ENCODE measurements around the gene HMGN5. TPM values are rescaled to one million over a fixed set of nuclear protein-coding genes. Genes with fewer than 3 reads are reported as not detected.

The HMGN5 gene, protein sequence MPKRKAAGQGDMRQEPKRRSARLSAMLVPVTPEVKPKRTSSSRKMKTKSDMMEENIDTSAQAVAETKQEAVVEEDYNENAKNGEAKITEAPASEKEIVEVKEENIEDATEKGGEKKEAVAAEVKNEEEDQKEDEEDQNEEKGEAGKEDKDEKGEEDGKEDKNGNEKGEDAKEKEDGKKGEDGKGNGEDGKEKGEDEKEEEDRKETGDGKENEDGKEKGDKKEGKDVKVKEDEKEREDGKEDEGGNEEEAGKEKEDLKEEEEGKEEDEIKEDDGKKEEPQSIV
- 10 to 100 TPM in 3 of 12 donors, 1 to 10 TPM in 8, not detected in 1; 4.1 to 33.3 (median 6.6) TPM for polyA plus RNA-seq (ENCODE audit: insufficient read length in 12 of 12)
- long read RNA-seq, donor 1, transcript HMGN5-203 (6 exons, 578 nt): major isoform, 25 of 227 reads
- long read RNA-seq, donor 1, partial matches to known transcripts: 41 of 227 reads
- long read RNA-seq, donor 1, other reads (novel, unspliced or antisense): 159 of 227 reads
- long read RNA-seq, donor 2, partial matches to known transcripts: 0 of 4 reads
- long read RNA-seq, donor 2, other reads (novel, unspliced or antisense): 0 of 4 reads
- long read RNA-seq, donor 3, partial matches to known transcripts: 0 of 3 reads
- long read RNA-seq, donor 3, other reads (novel, unspliced or antisense): 0 of 3 reads
- long read RNA-seq, donor 4, partial matches to known transcripts: 0 of 2 reads
- long read RNA-seq, donor 4, other reads (novel, unspliced or antisense): 0 of 2 reads
- long read RNA-seq, donor 5, partial matches to known transcripts: 279 of 283 reads
- long read RNA-seq, donor 5, other reads (novel, unspliced or antisense): 0 of 283 reads
- long read RNA-seq, donor 6, partial matches to known transcripts: 0 of 4 reads
- long read RNA-seq, donor 6, other reads (novel, unspliced or antisense): 0 of 4 reads
- long read RNA-seq, donor 7, transcript HMGN5-203 (6 exons, 578 nt): major isoform, 6 of 7 reads
- long read RNA-seq, donor 7, partial matches to known transcripts: 0 of 7 reads
- long read RNA-seq, donor 7, other reads (novel, unspliced or antisense): 0 of 7 reads
- long read RNA-seq, donor 8, transcript HMGN5-203 (6 exons, 578 nt): major isoform, 5 of 6 reads
- long read RNA-seq, donor 8, partial matches to known transcripts: 0 of 6 reads
- long read RNA-seq, donor 8, other reads (novel, unspliced or antisense): 0 of 6 reads
- long read RNA-seq, donor 9, partial matches to known transcripts: 81 of 84 reads
- long read RNA-seq, donor 9, other reads (novel, unspliced or antisense): 0 of 84 reads
- long read RNA-seq, donor 10, transcript HMGN5-203 (6 exons, 578 nt): major isoform, 5 of 5 reads
- long read RNA-seq, donor 10, partial matches to known transcripts: 0 of 5 reads
- long read RNA-seq, donor 10, other reads (novel, unspliced or antisense): 0 of 5 reads
- long read RNA-seq, donor 11, transcript HMGN5-203 (6 exons, 578 nt): major isoform, 5 of 6 reads
- long read RNA-seq, donor 11, partial matches to known transcripts: 0 of 6 reads
- long read RNA-seq, donor 11, other reads (novel, unspliced or antisense): 0 of 6 reads

DNA sequence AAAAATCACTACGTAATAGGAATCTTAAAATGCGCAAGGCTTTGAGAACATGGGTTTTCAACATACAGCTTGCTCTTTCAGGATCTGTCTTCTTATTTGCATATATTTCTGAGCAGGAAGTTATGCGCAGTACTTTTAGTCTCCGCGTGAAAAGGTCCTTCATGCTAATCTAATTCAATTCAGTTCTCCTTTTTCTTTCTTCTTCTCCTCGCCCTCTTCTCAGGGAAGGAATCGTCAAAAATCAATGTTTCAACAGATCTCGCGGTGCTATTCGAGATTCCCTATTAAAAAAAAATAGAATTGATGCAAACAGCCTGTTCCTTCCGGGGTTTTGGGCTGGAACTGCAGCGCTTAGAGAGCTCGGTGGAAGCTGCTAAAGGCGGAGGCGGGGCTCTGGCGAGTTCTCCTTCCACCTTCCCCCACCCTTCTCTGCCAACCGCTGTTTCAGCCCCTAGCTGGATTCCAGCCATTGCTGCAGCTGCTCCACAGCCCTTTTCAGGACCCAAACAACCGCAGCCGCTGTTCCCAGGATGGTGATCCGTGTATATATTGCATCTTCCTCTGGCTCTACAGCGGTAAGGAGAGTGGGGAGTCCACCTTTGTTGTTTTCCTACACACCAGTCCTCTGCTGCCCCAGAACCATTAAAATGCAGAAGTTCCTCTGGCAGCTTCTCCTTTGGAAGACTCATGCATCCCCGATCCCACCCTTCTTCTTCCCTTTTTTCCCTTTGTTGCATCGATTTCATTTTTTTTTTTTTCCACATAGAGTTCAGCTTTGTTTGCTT, at the start of gene HMGN5, which contains the start of gene SH3BGRL:
Gene HMGN5 (minus strand): TSS at position 243 of the 785 bp plus-strand sequence. CDS start 80,364 bp downstream, outside the sequence.
Gene SH3BGRL (plus strand): TSS at position 432 of the 785 bp plus-strand sequence. CDS start 99 bp downstream, at position 531.
- DNase-seq: peak; percentile 87

DNA sequence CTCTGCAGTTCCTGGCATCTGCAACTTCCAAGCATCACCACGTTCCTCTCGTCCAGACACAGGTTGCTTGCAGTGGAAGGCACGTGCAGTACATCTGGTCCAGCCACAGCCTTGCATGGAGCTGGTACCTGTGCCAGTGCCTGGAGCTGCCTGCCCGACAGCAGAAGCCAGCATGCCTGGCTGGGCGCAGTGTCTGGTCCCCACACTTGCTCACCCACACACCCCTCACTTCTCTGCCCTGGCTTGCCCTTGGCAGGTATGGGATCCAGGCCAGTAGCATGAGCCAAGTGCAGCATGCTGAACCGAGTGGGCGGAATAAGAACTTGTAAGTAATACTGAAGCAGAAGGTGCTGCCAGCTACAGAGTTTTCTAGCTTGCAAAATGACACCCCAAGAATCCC, 40.0 kb upstream of the HMGN5 start:
- DNase-seq: no peak

DNA sequence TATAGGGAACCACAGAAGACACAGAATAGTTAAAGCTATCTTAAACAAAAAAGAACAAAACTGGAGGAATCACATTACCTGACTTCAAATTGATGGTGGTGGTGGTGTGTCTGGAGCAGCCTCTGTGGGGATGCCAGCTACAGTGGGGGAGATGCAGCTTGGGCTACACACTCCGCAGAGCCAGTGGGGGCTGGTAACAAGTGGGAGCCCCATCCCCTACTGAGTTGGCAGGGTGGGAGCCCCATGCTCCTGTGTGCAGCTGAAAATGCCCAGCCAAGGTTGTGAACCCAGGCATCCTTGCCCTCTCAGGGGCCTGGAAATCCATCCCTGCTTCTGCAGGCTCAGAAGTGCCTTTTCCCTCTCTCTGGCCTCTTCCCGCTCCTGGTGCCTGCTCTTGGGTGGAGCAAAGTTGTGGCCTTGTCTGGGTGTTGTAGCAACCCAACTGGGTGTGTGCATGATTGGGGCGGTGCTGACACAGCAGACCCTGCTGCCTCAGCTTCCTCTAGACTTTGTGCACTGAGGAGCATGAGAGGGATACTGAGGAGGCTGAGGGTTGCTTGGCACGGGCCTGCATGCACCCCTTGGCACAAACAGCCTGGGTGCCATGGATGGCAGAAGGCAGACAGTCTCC, 39.1 kb upstream of the HMGN5 start:
- DNase-seq: no peak

DNA sequence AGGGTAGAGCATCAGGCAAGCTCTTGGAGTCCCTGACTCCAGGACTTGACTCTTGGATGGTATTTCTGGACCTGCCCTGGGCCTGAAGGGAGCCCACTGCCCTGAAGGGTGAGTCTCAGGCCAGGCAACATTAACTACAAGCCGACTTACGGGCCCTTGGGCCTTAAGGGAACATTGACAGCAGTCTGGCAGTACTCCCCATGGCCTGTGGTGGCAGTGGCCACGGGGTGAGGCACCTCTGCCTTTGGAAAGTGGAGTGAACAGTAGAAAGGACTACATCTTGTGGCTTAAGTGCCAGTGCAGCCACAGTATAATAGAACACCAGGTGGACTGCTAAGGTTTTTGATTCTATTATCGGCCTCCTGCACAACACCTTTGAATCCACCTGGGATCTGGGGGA, 36.5 kb upstream of the HMGN5 start:
- no peak for DNase-seq

DNA sequence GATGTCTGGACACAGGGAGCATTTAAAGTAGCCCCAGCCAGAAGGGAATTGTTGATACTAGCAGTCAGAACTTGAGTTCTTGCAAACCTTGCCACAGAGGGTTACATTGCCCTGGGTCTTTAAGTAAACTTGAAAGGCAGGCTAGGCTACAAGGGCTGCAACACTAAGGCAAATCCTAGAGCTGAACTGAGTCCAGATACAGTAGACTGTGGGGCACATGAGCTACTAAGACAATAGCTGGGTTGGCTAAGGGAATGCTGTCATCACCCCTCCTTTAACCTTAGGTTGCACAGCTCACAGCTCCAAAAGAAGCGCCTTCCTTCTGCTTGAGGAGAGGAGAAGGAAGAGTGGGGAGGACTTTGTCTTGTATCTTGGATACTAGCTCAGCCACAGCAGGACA, 35.8 kb upstream of the HMGN5 start:
- DNase-seq: no peak

DNA sequence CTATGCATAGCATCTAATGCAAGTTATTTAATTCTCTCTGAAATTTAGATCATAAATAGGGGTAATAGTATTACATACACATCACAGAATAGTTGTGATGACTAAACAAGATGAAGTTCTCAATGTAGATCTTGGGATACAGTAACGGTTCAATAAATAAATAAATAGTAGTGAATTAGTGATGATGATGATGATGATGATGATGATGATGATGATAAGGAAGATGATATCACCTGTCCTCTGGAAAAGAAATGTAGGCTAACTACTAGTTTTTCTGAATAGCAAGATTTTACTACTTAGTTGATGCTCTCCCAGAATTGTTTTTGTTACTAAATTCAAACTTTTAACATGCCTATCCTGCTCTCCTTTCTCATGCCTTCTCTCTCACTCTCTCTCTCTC, 30.5 kb upstream of the HMGN5 start:
- DNase-seq: no peak

DNA sequence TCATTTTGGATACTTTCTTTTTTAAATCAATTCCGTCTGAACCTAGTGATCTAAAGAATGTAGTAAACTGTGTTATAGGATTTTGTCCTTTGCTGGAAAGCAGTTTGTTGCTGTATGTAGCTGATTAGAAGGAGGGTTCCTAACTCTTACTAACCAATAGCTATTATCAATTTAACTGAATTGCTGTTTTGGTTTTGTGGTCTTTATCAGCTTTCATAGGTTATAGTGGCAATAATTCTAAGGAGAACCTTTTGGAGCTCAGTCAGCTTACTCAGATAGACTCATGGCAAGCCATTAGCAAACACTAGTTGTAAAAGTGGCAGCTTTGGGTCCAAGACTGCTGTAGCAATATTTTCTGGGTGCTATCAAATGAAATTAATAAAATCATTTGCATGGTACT, 29.8 kb upstream of the HMGN5 start:
- no peak for DNase-seq

DNA sequence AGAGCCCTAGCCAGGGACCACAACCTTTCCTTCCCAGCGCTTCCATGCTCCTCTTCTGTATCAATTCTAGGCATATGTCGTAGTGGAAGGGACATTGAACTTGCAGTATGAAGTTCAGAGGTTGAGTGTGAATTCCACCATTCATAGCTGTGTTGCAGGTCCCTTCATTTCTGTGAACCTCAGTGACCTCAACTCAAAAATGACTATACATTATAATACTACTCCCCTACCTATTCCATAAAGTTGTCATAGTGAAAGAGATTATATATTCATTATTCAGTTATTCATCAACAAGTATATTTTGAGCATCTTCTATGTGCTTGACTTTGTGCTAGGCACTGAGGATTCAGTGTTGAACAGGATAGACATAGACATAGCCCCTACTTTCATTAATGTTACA, 28.2 kb upstream of the HMGN5 start:
- DNase-seq: no peak

DNA sequence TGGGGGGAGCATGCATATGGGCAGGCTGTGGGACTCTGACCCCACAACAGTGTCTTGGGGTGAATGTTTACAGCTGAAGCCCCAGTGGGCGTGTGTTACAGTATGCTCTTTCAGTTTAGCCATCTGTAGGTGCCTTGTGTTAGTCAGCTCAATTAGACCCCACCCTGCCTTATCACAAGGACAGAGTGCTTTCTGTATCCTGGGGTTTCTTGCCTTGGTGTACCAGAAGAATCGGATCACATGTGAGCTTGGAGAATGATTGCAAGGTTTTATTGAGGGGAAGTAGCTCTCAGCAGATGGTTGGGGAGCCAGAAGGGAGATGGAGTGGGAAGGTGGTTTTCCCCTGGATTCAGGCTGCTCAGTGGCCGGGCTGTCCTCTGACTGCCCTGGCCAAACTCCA, 27.5 kb upstream of the HMGN5 start:
- DNase-seq: no peak

DNA sequence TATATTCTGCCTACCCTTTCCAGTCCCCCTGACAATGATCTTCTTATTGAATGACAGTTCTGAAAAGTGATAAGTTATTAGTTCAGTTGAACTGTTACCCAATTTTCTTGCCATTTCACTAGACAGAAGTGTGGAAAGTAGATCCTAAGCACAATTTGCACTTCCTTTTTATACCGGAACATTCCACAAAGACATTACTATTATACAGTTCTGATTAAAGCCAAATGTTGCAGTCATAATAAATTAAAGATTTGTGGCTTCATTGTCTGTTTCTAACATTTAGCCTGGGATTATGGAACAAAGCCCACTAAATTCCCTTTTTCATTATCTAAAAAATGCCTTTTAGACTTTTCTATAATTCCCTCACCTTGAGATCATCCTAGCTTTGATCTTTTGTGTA, 14.0 kb upstream of the HMGN5 start:
- DNase-seq: no peak

DNA sequence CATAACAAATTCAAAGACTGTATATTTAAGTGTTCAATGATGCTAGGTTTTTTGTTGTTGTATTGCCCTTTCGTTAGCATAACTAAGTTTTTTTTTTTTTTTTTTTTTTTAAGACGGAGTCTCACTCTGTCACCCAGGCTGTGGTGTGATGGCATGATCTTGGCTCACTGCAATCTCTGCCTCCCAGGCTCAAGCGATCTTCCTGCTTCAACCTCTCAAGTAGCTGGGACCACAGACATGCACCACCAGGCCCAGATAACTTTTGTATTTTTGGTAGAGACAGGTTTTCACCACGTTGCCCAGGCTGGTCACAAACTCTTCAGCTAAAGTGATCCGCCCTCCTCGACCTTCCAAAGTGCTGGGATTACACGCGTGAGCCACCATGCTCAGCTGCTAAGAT, 7.2 kb upstream of the HMGN5 start:
- no peak for DNase-seq

DNA sequence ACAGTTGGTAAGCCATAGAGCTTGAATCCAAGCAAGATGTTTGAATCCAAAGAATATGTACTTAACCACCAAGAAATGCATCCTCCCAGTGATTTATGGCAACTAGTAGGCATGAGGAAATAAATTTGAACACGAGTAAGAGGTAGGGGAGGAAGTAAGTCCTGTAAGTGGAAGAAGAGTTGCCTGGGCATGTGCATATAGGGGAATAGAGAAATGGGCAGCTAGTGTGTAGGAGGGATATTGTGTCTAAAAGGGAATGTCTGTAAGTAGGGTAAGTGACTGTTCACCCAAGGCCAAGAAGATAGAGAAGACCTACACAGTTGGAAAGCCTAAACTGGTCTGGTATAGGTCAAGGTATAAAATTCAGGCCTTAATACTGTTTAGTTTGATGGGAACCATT, 4.8 kb upstream of the HMGN5 start:
- no peak for DNase-seq

DNA sequence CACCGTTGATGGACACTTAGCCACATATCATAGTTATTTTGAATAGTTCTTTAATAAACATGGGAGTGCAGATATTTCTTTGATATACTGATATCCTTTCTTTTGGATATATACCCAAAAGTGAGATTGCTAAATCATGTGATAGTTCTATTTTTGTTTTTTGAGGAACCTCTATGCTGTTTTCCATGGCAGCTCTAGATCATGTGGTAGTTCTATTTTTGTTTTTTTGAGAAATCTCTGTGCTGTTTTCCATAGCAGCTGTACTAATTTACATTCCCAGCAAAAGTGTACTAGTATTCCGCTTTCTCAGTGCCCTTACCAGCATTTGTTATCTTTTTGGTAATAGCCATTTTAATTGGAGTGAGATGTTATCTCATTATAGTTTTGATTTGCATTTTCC, 3.8 kb upstream of the HMGN5 start:
- DNase-seq: no peak

DNA sequence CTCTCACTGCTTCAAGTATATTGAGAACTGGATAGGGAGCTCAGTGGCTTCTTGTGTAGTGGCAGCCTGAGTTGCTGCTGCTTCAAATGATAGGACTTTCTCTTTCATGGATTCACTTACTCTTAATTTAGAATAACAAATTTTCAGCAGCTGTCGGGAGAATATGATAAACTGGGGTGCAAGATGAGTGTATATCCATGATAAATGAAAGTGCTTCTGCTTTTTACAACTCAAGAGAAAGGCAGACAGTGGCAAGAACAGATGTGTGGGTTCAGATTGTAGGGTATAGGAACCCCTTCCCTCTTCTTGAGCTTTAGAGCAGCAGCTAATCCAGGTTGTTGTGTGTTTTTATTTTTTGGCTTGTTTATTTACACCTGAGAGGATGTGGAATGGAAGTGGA, 1.2 kb upstream of the HMGN5 start:
- DNase-seq: peak; percentile 4

DNA sequence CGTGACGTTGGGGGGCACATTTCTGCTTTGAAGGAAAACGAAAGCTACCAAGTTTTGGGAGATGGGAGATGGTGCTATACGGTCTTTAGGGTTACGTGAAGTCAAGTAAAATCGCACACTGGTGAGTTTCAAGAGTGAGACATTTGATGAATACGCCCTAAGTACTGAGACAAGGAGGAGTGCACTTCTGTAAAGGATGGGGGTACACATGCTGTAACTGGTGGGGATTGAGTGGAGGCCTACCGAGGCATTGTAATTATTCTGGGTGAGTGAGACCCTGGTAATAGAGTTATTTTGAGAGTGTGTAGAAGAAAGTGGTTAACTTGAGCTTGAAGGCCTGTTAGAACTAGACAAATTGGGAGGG, 725 bp upstream of the HMGN5 start:
- DNase-seq: no peak

DNA sequence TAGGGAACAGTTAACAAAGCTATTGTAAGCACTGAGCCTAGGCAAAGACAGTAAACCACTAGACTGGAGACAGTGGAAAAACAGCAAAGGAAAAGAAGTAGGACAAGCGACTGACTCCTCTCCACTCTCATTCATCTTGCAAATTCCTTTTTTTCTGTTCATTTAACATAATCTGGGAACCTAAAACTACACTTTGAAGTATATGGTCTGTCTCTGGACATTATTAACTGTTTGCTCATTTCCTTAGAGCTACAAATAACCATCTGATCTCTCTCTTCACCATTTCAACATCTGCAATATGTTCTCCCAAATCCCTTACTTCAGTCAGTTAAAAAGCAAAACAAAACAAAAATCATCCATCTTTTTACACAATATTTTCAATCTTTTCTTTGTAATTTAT, 642 bp downstream of the HMGN5 start:
- DNase-seq: peak; percentile 8

DNA sequence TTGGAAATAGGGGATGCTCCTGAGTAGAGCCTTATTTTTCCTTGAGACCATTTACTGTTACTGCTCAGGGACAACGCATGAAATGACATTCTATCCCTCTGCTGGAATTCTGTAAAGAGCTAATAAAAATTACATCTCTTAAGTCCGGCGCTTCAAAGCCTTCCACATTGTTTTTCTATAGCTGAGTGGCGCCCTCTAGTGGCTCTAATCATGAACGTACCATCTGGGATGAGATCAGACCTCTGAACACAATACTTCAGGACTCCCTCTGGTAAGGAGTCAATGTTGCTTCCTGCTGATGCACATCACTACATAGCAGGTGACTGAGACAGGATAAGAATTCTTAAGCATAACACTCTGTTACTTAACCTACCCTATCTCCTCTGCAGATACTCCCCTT, 6.0 kb downstream of the HMGN5 start:
- peak; percentile 18 for DNase-seq

DNA sequence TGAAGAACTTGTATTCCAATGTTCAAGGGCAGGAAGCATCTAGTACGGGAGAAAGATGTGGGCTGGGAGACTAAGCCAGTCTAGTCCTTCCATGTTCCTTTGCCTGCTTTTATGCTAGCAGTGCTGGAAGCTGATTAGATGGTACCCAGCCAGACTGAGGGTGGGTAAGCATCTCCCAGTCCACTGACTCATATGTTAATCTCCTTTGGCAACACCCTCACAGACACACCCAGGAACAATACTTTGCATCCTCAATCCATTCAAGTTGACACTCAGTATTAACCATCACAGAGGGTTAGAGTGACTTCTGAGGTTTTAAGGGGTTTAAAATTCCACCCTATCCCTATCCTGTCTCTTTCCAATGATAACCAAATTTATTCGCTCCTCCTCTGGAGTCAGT, 6.5 kb downstream of the HMGN5 start:
- no peak for DNase-seq

DNA sequence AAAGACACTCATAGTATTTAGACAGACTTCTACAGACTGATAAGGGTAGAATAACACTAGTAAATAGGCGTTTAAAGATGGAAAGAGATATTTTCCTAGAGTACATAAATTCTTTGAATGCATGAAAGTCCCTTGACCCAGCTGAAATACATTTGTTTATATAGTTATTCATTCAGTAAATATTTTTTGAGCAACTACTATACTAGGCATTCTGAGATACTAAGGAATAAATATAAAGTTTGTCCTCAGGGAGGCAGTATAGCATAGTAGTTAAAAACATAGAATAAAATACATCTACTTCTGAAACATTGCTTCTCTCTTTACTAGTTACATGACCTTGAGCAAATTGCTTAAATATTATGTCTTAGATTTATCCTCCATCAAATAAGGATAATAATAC, 27.4 kb downstream of the HMGN5 start:
- peak; percentile 7 for DNase-seq

DNA sequence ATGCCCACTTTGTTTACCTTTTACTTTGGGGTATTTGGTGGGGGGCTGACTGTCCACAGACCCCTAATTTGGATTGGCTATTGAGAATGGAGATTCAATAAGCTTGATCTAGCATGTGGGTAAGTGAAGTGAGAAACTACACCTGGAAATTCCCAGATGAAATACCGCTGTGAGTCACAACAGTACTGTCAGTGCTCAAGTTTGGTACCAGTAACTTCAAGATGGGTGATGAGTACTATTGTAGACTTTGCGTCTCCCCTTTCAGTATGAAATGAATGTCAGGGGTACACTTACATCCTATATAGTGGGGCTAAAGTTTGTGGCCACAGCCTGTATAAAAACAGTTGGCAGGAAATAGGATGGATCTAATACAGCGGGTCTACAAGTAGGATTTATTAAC, 33.3 kb downstream of the HMGN5 start:
- no peak for DNase-seq

Data from muscle of arm (tissue), 14 donors.